Stimulated activated CD4-positive, alpha-beta T cell treated with anti-CD3 and anti-CD28 coated beads, Interleukin-12 subunit alpha, Interleukin-12 subunit beta, amount 100 ng/mL, for 4 hours (primary cell): Measurements from ENCODE around the gene RAB7B.

Experiments used
- DNase-seq: peaks from one replicate; pipeline ENCODE4 v3.0.0-alpha.2; 2020

The RAB7B gene

DNA sequence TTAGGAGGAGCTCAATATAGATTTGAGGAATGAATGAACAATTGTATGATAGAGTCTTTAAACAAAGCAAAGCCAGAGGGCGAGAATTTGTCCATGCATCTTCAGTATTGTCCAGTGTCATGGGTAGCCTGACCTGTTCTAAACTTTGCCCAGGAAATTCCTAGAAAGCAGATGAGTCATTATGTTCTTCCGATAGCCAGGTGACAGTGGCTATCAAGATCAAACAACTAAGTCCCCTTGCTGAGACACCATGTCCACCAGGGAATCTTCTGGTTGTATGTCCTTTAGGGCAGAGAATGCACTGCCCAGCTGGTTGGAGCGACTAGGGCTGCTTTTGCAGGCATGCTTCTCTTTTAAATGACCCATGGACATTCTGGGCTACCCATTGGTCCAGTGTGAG, 58.1 kb downstream of the RAB7B start:
- DNase-seq = no peak

DNA sequence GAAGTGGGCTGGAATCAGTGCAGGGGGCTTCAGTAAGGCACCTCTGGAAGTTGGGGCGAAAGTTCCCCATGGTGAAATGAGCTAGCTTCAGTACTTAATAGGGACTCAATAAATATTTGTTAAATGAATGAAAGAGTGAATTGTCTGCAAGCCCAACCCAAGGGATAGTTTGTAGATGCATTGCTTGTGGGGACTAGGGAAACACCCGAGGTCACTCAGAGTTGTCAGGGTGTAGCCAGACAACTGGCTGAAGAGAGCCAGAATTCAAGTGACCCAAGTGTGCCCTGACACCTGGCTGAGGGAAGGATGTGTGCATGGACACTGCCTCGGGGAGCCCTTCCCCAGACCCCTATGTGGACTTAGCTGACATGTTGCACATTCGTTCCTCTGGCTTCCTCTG, 58.7 kb downstream of the RAB7B start:
- DNase-seq = no peak

GRCh38 chr1:205943245-205943644, 60.0 kb downstream of the RAB7B start, which contains the start of gene SLC26A9:
TSS of gene SLC26A9 (minus strand) at chr1:205943456. CDS start at chr1:205935820, 7,636 bp downstream.
- no peak for DNase-seq

GRCh38 chr1:205942631-205943159, 60.5 kb downstream of the RAB7B start:
- DNase-seq = no peak

DNA sequence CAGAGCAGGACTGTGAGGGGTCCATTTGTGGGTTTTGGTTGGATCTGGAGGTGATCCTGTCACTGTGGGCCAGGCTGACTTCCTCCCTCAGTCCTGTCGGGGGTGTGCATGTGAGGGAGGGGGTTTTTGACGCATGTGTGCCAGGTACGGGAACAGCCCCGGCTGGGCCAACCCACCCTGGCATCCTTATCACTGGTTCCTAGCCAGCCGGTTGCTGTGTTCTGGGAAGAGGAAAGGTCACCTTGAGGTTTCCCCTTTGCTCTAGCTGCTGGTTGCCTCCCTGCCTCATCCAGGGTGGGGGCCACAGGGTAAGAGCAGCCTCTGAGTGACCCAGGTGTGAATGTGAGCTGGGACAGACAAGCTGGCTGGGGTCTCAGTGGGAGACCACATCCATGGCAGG, 62.5 kb downstream of the RAB7B start:
- DNase-seq = no peak

GRCh38 chr1:205939690-205940330, 63.4 kb downstream of the RAB7B start:
- DNase-seq = no peak

DNA sequence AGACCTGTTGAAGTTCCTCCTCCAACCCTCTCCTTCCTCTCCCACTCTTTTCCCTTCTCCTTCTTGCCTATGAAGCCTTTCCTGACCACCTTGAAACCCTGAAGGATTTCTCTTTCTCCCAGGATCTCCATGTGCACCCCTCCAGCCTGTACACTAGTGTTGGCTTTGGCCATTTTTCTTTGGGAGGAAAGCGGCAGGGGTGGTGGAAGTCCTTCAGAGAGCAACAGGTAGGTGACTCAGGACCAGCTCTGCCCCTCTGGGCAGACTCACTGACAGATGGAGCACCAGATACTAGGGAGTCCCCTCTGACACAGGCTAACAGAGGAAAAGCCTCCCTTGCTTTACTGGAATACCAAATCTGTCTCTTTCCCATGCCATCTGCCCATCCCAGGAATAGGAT, 64.5 kb downstream of the RAB7B start:
- no peak for DNase-seq

DNA sequence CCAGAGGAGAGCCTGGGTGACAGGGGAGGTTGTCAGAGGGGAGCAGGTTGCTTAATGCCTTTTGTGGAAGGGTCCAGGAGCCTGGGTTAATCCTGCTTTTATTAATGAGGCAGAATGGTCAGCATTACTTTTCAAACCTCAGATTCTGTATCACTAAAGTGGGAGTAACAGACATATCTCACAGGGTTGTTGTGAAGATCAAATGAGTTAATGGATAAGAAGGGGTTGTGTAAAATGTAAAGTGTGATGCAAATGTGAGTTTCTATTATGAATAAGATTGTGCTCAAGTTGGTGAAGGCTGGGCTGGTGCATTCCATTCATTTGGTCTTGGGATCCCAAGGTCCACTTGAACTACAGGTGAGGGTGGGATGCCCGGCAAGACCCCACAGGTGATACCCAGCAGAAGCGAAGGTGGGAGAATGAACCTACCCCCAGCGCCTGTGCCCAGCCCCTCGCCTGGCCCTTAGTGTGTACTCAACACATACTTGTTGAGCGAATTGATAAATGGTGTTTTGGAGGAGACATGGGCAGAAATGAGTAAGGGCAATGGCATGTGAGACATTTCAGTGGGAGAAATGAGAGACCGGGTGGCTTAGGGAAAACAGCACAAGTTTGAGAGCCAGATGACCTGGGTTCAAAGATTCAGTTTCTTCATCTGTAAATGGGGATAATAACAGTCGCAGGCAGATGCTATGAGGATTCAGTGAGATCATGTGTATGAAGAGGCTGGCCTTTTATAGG, 66.2 kb downstream of the RAB7B start:
- DNase-seq = no peak

DNA sequence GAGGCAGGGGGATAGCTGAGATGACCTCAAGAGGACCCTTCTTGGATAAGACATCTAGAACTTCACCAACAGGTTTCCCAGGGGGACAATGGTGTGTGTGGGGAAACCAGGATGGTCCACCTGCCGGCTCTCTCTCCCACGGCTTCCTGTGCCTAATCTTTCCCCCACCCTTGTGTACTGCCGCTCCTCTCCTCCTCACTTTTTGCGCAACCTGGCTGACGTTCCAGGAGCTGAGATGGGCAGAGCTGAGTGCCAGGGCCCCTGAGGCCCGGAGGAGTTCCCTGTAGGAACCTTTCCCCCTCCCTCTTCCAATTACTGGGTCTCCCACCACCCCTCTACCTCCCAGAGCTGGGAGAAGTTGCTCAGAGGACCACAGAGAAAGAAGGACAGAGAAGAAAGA, 66.9 kb downstream of the RAB7B start:
- DNase-seq = no peak

GRCh38 chr1:205935869-205936268, 67.3 kb downstream of the RAB7B start:
- no peak for DNase-seq

GRCh38 chr1:205934788-205935187, 68.4 kb downstream of the RAB7B start:
- DNase-seq = no peak

- DNase-seq = no peak
Observed at GRCh38 chr1:205933671-205934618, 69.2 kb downstream of the RAB7B start.

GRCh38 chr1:205932776-205933175, 70.4 kb downstream of the RAB7B start:
- DNase-seq = no peak

- DNase-seq = no peak
Observed at GRCh38 chr1:205930799-205931281, 72.4 kb downstream of the RAB7B start.

- no peak for DNase-seq
Observed at GRCh38 chr1:205930195-205930577, 73.0 kb downstream of the RAB7B start.

DNA sequence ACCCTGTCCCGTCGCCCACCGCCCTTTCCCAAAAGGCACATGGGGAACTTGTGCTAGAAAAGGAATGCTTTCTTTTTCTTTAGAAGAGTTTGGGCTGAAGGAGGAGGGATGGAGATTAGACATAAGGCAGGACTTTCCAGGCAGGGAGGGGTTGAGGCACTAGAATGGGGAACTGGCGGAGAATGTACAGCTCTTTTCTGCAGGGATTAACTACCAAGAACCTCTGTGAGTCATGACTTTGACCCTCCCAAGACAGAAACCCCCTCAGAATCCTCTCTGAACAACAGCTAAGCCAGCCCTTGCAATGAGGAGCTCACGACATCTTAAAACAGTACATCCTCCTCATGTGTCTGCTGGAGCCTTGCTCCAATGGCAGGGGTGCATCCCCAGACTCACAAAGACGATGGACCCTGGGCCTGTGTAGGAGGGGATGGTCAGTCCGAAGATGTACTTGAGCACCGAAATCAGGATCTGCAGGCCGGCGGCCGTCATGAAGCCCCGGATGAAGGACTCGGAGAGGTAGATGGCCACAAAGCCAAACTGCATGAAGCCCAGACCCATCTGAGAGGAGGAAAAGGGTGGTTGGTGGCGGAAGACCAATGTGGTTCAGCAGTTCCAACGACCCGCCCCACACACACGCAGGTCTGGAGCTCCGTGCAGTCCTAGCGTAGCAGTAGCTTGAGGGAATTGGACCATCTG, 73.5 kb downstream of the RAB7B start:
- DNase-seq = no peak

- no peak for DNase-seq
Observed at GRCh38 chr1:205928317-205928716, 74.9 kb downstream of the RAB7B start.

GRCh38 chr1:205927676-205928075, 75.5 kb downstream of the RAB7B start:
- DNase-seq = no peak

GRCh38 chr1:205927247-205927646, 75.9 kb downstream of the RAB7B start:
- no peak for DNase-seq
